Lower leg skin (tissue), 4 donors: ENCODE data around the gene EIF4B. TPM values are rescaled to one million over a fixed set of nuclear protein-coding genes. Genes with fewer than 3 reads are reported as not detected.
"Not testable (repeated sequence)": the region's sequence is repeated elsewhere in the genome, so short reads cannot be mapped to it uniquely, and the experiment has no call there.

ENCODE experiments used
- DNase-seq, 2 donors: peaks; one replicate each; pipeline ENCODE4 v3.0.0-alpha.2; 2019; ENCODE audit warnings: low spot score in 2 of 2
- H3K4me3 ChIP-seq: fragments of 200-600 bp; sonication (generic); 2 replicates; pipeline ENCODE4 v1.5.1; 2017; ENCODE audit warnings: mild to moderate bottlenecking, low read depth; ENCODE audit not compliant: poor library complexity, severe bottlenecking
- CTCF ChIP-seq, 3 donors: fragments of 450-650 bp; IDR thresholded peaks; one replicate each; pipeline ENCODE4 v1.5.1; 2016; ENCODE audit warnings: antibody characterized with exemption in 3 of 3, mild to moderate bottlenecking in 3 of 3, moderate library complexity in 2 of 3
- POLR2A ChIP-seq, 2 donors: fragments of 450-650 bp; IDR thresholded peaks; one replicate each; pipeline ENCODE4 v1.6.1; 2016 to 2017; ENCODE audit warnings: antibody characterized with exemption in 2 of 2, mild to moderate bottlenecking in 1 of 2, moderate library complexity in 1 of 2
- WGBS, 2 donors: methylation state at CpG; one replicate each; pipeline ENCODE4 v1.1.5; 2018; 5-methylcytosine and 5-hydroxymethylcytosine counted together
- intact Hi-C: fragments of 100-400 bp; cut with DNase I; formaldehyde crosslinking; loops from one replicate; pipeline ENCODE4 v1.15.0; 2023; ENCODE audit warnings: low total_unique reads
- total RNA-seq, 4 donors: library from RNA; depleted of rRNA; stranded (reverse); fragments of >200 nt; gene quantifications; one replicate each; pipeline ENCODE4 v1.1.0, GENCODE V29; 2016

EIF4B gene
- total RNA-seq, 4 donors from 2014 or later: 499 to 623 (median 546) TPM

- intact Hi-C loops: no loop called here
- H3K4me3 ChIP-seq: no peak overlapping the region
- TF ChIP-seq POLR2A (IDR thresholded peaks at IDR 0.05): no peak
- no peak for TF ChIP-seq CTCF (IDR thresholded peaks at IDR 0.05)
- WGBS, 2 donors: 79 to 88% methylated on average over 2 of the region's 2 CpGs
- no peak for DNase-seq
These were observed 8.5 kb downstream of the EIF4B start for GRCh38 chr12:53014709-53015108.

- no peak overlapping the region for H3K4me3 ChIP-seq
- 84 to 86% methylated on average over 3 of the region's 3 CpGs for WGBS, 2 donors
- TF ChIP-seq CTCF (IDR thresholded peaks at IDR 0.05) (no peak), POLR2A (IDR thresholded peaks at IDR 0.05) (no peak)
- no peak for DNase-seq
- intact Hi-C loops: no loop called here
These were observed 19.0 kb downstream of the EIF4B start for GRCh38 chr12:53025250-53025649.

- H3K4me3 ChIP-seq, DNase-seq, intact Hi-C loops: not testable (repeated sequence)
- 88 to 89% methylated on average over 13 of the region's 13 CpGs for WGBS, 2 donors
These were observed 20.8 kb downstream of the EIF4B start for GRCh38 chr12:53027014-53027413.

- H3K4me3 ChIP-seq: no peak overlapping the region
- WGBS, 2 donors: 92 to 94% methylated on average over 3 of the region's 3 CpGs
- no peak for DNase-seq
- TF ChIP-seq POLR2A (IDR thresholded peaks at IDR 0.05): no peak
- TF ChIP-seq CTCF (IDR thresholded peaks at IDR 0.05): no peak
- intact Hi-C loops: no loop called here
These were observed 25.4 kb downstream of the EIF4B start for GRCh38 chr12:53031616-53032015.

GRCh38 chr12:53033832-53034231, 27.6 kb downstream of the EIF4B start:
- WGBS, 2 donors: 80 to 82% methylated on average over 10 of the region's 10 CpGs
- intact Hi-C loops, H3K4me3 ChIP-seq, DNase-seq: not testable (repeated sequence)

GRCh38 chr12:53034459-53034858, 28.2 kb downstream of the EIF4B start:
- DNase-seq: no peak
- 83 to 86% methylated on average over 8 of the region's 8 CpGs for WGBS, 2 donors
- TF ChIP-seq POLR2A (IDR thresholded peaks at IDR 0.05) (no peak), CTCF (IDR thresholded peaks at IDR 0.05) (no peak)
- no peak overlapping the region for H3K4me3 ChIP-seq
- intact Hi-C loops: no loop called here

GRCh38 chr12:53036802-53037201, 30.5 kb downstream of the EIF4B start:
- intact Hi-C loops: no loop called here
- no peak for DNase-seq
- 88 to 91% methylated on average over 3 of the region's 3 CpGs for WGBS, 2 donors

More at GRCh38 chr12:53036802-53037201, 30.5 kb downstream of the EIF4B start:
- H3K4me3 ChIP-seq: no peak overlapping the region
- TF ChIP-seq POLR2A (IDR thresholded peaks at IDR 0.05) (no peak), CTCF (IDR thresholded peaks at IDR 0.05) (no peak)
